Central memory CD8-positive, alpha-beta T cell (primary cell): Measurements from ENCODE around the gene RPF1.
"Not testable (repeated sequence)": the region's sequence is repeated elsewhere in the genome, so short reads cannot be mapped to it uniquely, and the experiment has no call there.

Experiments
- ATAC-seq: fragments of 150-1000 bp; cut with Tn5 transposase; replicated peaks from 2 replicates; pipeline ENCODE4 v1.10.0; 2022; ENCODE audit warnings: mild to moderate bottlenecking, moderate FRiP score, moderate number of reproducible peaks; ENCODE audit not compliant: poor library complexity, severe bottlenecking; ENCODE audit errors: extremely low read depth
- DNase-seq, 2 donors: peaks; one replicate each; pipeline ENCODE4 v3.0.0; 2021; ENCODE audit warnings: low spot score in 2 of 2
- H3K27ac Mint-ChIP-seq: one replicate; pipeline ENCODE4 v1.8.0; 2022; ENCODE audit warnings: low read depth, mild to moderate bottlenecking, moderate library complexity, mixed read lengths
- H3K27me3 Mint-ChIP-seq: one replicate; pipeline ENCODE4 v1.8.0; 2022; ENCODE audit warnings: mixed read lengths
- H3K36me3 Mint-ChIP-seq: one replicate; pipeline ENCODE4 v1.8.0; 2022; ENCODE audit warnings: mild to moderate bottlenecking, moderate library complexity, mixed read lengths; ENCODE audit not compliant: insufficient read depth
- H3K4me1 Mint-ChIP-seq: one replicate; pipeline ENCODE4 v1.8.0; 2022; ENCODE audit warnings: mixed read lengths
- H3K4me3 Mint-ChIP-seq: one replicate; pipeline ENCODE4 v1.8.0; 2022; ENCODE audit warnings: mild to moderate bottlenecking, moderate library complexity, mixed read lengths
- H3K9me3 Mint-ChIP-seq: one replicate; pipeline ENCODE4 v1.8.0; 2022; ENCODE audit warnings: mixed read lengths

RPF1 gene

GRCh38 chr1:84478876-84479868, at the start of gene RPF1:
Gene RPF1 (plus strand): TSS chr1:84479266. CDS start chr1:84479282, 16 bp downstream.
- peaks cover 34% of the 10 kb centered on the region for H3K27me3 Mint-ChIP-seq
- H3K4me3 Mint-ChIP-seq, result peak within 1 kb of the TSS; percentile 94
- peaks cover 43% of the 10 kb centered on the region for H3K4me1 Mint-ChIP-seq
- H3K27ac Mint-ChIP-seq, result peak within 1 kb of the TSS; percentile 98
- H3K9me3 Mint-ChIP-seq, result no peaks in the 10 kb centered on the region
- ATAC-seq (peak; percentile 94), DNase-seq (peak; percentile 68 to 69)
- peaks cover 26% of the 10 kb centered on the region for H3K36me3 Mint-ChIP-seq

GRCh38 chr1:84430546-84430945, 48.5 kb upstream of the RPF1 start:
- Mint-ChIP-seq H3K36me3 (no peaks in the 10 kb centered on the region), H3K4me1 (no peaks in the 10 kb centered on the region), H3K27me3 (no peaks in the 10 kb centered on the region), H3K27ac (no peak overlapping the region), H3K4me3 (no peak overlapping the region), H3K9me3 (no peaks in the 10 kb centered on the region)
- no peak for DNase-seq
- ATAC-seq, result no peak

GRCh38 chr1:84433258-84434080, 45.6 kb upstream of the RPF1 start:
- Mint-ChIP-seq H3K27ac (no peak overlapping the region), H3K4me1 (no peaks in the 10 kb centered on the region), H3K4me3 (peak overlapping the region; percentile 27), H3K9me3 (no peaks in the 10 kb centered on the region), H3K27me3 (no peaks in the 10 kb centered on the region), H3K36me3 (peaks cover 1% of the 10 kb centered on the region)
- ATAC-seq, result peak; percentile 83
- DNase-seq, result peak in 1 of 2 donors; percentile 47

- no peak for DNase-seq
- no peaks in the 10 kb centered on the region for H3K27me3 Mint-ChIP-seq
- H3K36me3 Mint-ChIP-seq, result peaks cover 1% of the 10 kb centered on the region
- no peaks in the 10 kb centered on the region for H3K4me1 Mint-ChIP-seq
- no peak overlapping the region for H3K27ac Mint-ChIP-seq
- no peaks in the 10 kb centered on the region for H3K9me3 Mint-ChIP-seq
- H3K4me3 Mint-ChIP-seq, result peak overlapping the region; percentile 27
- ATAC-seq, result no peak
These were observed 44.8 kb upstream of the RPF1 start for GRCh38 chr1:84434081-84434769.

GRCh38 chr1:84434801-84435549, 44.1 kb upstream of the RPF1 start:
- Mint-ChIP-seq H3K27me3 (no peaks in the 10 kb centered on the region), H3K27ac (no peak overlapping the region), H3K36me3 (peaks cover 1% of the 10 kb centered on the region), H3K4me3 (no peak overlapping the region), H3K4me1 (no peaks in the 10 kb centered on the region), H3K9me3 (no peaks in the 10 kb centered on the region)
- DNase-seq (no peak), ATAC-seq (peak; percentile 50)

GRCh38 chr1:84436876-84437655, 42.0 kb upstream of the RPF1 start:
- Mint-ChIP-seq H3K36me3 (peaks cover 1% of the 10 kb centered on the region), H3K4me3 (no peak overlapping the region), H3K27ac (peak overlapping the region; percentile 30), H3K27me3 (no peaks in the 10 kb centered on the region), H3K9me3 (no peaks in the 10 kb centered on the region), H3K4me1 (no peaks in the 10 kb centered on the region)
- ATAC-seq (no peak), DNase-seq (no peak)

- DNase-seq, result no peak
- no peak overlapping the region for H3K27ac Mint-ChIP-seq
These were observed 36.8 kb upstream of the RPF1 start for GRCh38 chr1:84442256-84442655.

GRCh38 chr1:84442747-84443646, 36.1 kb upstream of the RPF1 start:
- ATAC-seq, result peak; percentile 43
- H3K4me3 Mint-ChIP-seq, H3K36me3 Mint-ChIP-seq, H3K4me1 Mint-ChIP-seq, DNase-seq, H3K9me3 Mint-ChIP-seq, H3K27ac Mint-ChIP-seq: not testable (repeated sequence)
- H3K27me3 Mint-ChIP-seq, result peaks cover 37% of the 10 kb centered on the region

More at GRCh38 chr1:84442256-84442655, 36.8 kb upstream of the RPF1 start:
- Mint-ChIP-seq H3K36me3 (peaks cover 1% of the 10 kb centered on the region), H3K4me3 (peak overlapping the region; percentile 8), H3K9me3 (no peaks in the 10 kb centered on the region), H3K27me3 (peaks cover 30% of the 10 kb centered on the region), H3K4me1 (peaks cover 5% of the 10 kb centered on the region)
- peak; percentile 97 for ATAC-seq

- peaks cover 52% of the 10 kb centered on the region for H3K27me3 Mint-ChIP-seq
- not testable (repeated sequence) for DNase-seq, H3K9me3 Mint-ChIP-seq, H3K27ac Mint-ChIP-seq, H3K4me1 Mint-ChIP-seq, H3K36me3 Mint-ChIP-seq, ATAC-seq, H3K4me3 Mint-ChIP-seq
These were observed 30.4 kb upstream of the RPF1 start for GRCh38 chr1:84448704-84449103.

GRCh38 chr1:84450910-84451309, 28.2 kb upstream of the RPF1 start:
- no peaks in the 10 kb centered on the region for H3K9me3 Mint-ChIP-seq
- no peak for ATAC-seq

More at GRCh38 chr1:84450910-84451309, 28.2 kb upstream of the RPF1 start:
- Mint-ChIP-seq H3K4me1 (no peaks in the 10 kb centered on the region), H3K27ac (no peak overlapping the region), H3K4me3 (no peak overlapping the region), H3K27me3 (peaks cover 48% of the 10 kb centered on the region), H3K36me3 (no peaks in the 10 kb centered on the region)
- no peak for DNase-seq
